ENCODE data around the gene ELOB. TPM values are rescaled to one million over a fixed set of nuclear protein-coding genes. Genes with fewer than 3 reads are reported as not detected.

ELOB gene
- total RNA-seq, 1 donor from 2014 or later = 178 TPM

GRCh38 chr16:2795395-2796143 lies 18.5 kb upstream of the ELOB start:
- Histone ChIP-seq H3K4me3 (ENCODE audit: low read length in 3 of 3) (no peak overlapping the region), H3K27ac (ENCODE audit: low read depth, low read length) (no peak overlapping the region), H3K36me3 (ENCODE audit: control insufficient read depth in 3 of 3, insufficient read depth in 3 of 3, low read length in 3 of 3) (no peaks in the 10 kb centered on the region), H3K9ac (ENCODE audit: low read depth in 1 of 3, low read length in 3 of 3) (no peak overlapping the region), H3K9me3 (ENCODE audit: control insufficient read depth in 3 of 3, low read length in 3 of 3) (no peaks in the 10 kb centered on the region), H3K4me1 (ENCODE audit: control insufficient read depth in 3 of 3, insufficient read depth in 3 of 3, low read length in 3 of 3) (no peaks in the 10 kb centered on the region), H3K27me3 (ENCODE audit: control insufficient read depth in 3 of 3, insufficient read depth in 3 of 3, low read length in 3 of 3) (peaks cover 9 to 38% (median 23%) of the 10 kb centered on the region in 3 donors)

- no peaks in the 10 kb centered on the region for H3K4me1 ChIP-seq (ENCODE audit: control insufficient read depth in 3 of 3, insufficient read depth in 3 of 3, low read length in 3 of 3)
- no peaks in the 10 kb centered on the region for H3K36me3 ChIP-seq (ENCODE audit: control insufficient read depth in 3 of 3, insufficient read depth in 3 of 3, low read length in 3 of 3)
- peaks cover 26 to 44% (median 28%) of the 10 kb centered on the region in 3 donors for H3K27me3 ChIP-seq (ENCODE audit: control insufficient read depth in 3 of 3, insufficient read depth in 3 of 3, low read length in 3 of 3)
These were observed 15.9 kb upstream of the ELOB start for GRCh38 chr16:2792940-2793339.

GRCh38 chr16:2791174-2791573 lies 14.1 kb upstream of the ELOB start:
- Histone ChIP-seq H3K4me3 (ENCODE audit: low read length in 3 of 3) (no peak overlapping the region), H3K9ac (ENCODE audit: low read depth in 1 of 3, low read length in 3 of 3) (no peak overlapping the region), H3K9me3 (ENCODE audit: control insufficient read depth in 3 of 3, low read length in 3 of 3) (no peaks in the 10 kb centered on the region), H3K27ac (ENCODE audit: low read depth, low read length) (no peak overlapping the region), H3K27me3 (ENCODE audit: control insufficient read depth in 3 of 3, insufficient read depth in 3 of 3, low read length in 3 of 3) (peaks cover 37 to 56% (median 42%) of the 10 kb centered on the region in 3 donors), H3K4me1 (ENCODE audit: control insufficient read depth in 3 of 3, insufficient read depth in 3 of 3, low read length in 3 of 3) (no peaks in the 10 kb centered on the region), H3K36me3 (ENCODE audit: control insufficient read depth in 3 of 3, insufficient read depth in 3 of 3, low read length in 3 of 3) (no peaks in the 10 kb centered on the region)

More at GRCh38 chr16:2792940-2793339, 15.9 kb upstream of the ELOB start:
- no peak overlapping the region for H3K4me3 ChIP-seq (ENCODE audit: low read length in 3 of 3)
- no peaks in the 10 kb centered on the region for H3K9me3 ChIP-seq (ENCODE audit: control insufficient read depth in 3 of 3, low read length in 3 of 3)
- no peak overlapping the region for H3K9ac ChIP-seq (ENCODE audit: low read depth in 1 of 3, low read length in 3 of 3)
- no peak overlapping the region for H3K27ac ChIP-seq (ENCODE audit: low read depth, low read length)

- Histone ChIP-seq H3K27me3 (ENCODE audit: control insufficient read depth in 3 of 3, insufficient read depth in 3 of 3, low read length in 3 of 3) (peaks cover 43 to 59% (median 47%) of the 10 kb centered on the region in 3 donors), H3K27ac (ENCODE audit: low read depth, low read length) (no peak overlapping the region), H3K4me1 (ENCODE audit: control insufficient read depth in 3 of 3, insufficient read depth in 3 of 3, low read length in 3 of 3) (peaks cover 0 to 2% (median 1%) of the 10 kb centered on the region in 3 donors), H3K4me3 (ENCODE audit: low read length in 3 of 3) (no peak overlapping the region), H3K36me3 (ENCODE audit: control insufficient read depth in 3 of 3, insufficient read depth in 3 of 3, low read length in 3 of 3) (no peaks in the 10 kb centered on the region), H3K9ac (ENCODE audit: low read depth in 1 of 3, low read length in 3 of 3) (no peak overlapping the region), H3K9me3 (ENCODE audit: control insufficient read depth in 3 of 3, low read length in 3 of 3) (no peaks in the 10 kb centered on the region)
These were observed 13.6 kb upstream of the ELOB start for GRCh38 chr16:2790631-2791030.

- H3K4me3 ChIP-seq (ENCODE audit: low read length in 3 of 3) = no peak overlapping the region
- H3K27me3 ChIP-seq (ENCODE audit: control insufficient read depth in 3 of 3, insufficient read depth in 3 of 3, low read length in 3 of 3) = peaks cover 55 to 64% (median 59%) of the 10 kb centered on the region in 3 donors
- H3K4me1 ChIP-seq (ENCODE audit: control insufficient read depth in 3 of 3, insufficient read depth in 3 of 3, low read length in 3 of 3) = peaks cover 3 to 10% (median 6%) of the 10 kb centered on the region in 3 donors
- H3K9me3 ChIP-seq (ENCODE audit: control insufficient read depth in 3 of 3, low read length in 3 of 3) = no peaks in the 10 kb centered on the region
- no peak overlapping the region for H3K27ac ChIP-seq (ENCODE audit: low read depth, low read length)
- no peak overlapping the region for H3K9ac ChIP-seq (ENCODE audit: low read depth in 1 of 3, low read length in 3 of 3)
- H3K36me3 ChIP-seq (ENCODE audit: control insufficient read depth in 3 of 3, insufficient read depth in 3 of 3, low read length in 3 of 3) = no peaks in the 10 kb centered on the region
These were observed 10.9 kb upstream of the ELOB start for GRCh38 chr16:2787961-2788360.

- H3K4me1 ChIP-seq (ENCODE audit: control insufficient read depth in 3 of 3, insufficient read depth in 3 of 3, low read length in 3 of 3) = peaks cover 3 to 10% (median 6%) of the 10 kb centered on the region in 3 donors
- H3K4me3 ChIP-seq (ENCODE audit: low read length in 3 of 3) = no peak within 1 kb of the TSS
These were observed 10.3 kb upstream of the ELOB start, which contains the start of gene PRSS33 for GRCh38 chr16:2787406-2787805. PRSS33 (minus strand) TSS chr16:2787560; CDS start chr16:2786547, 1,013 bp downstream.

GRCh38 chr16:2786826-2787151 lies 9.7 kb upstream of the ELOB start:
- Histone ChIP-seq H3K9me3 (ENCODE audit: control insufficient read depth in 3 of 3, low read length in 3 of 3) (no peaks in the 10 kb centered on the region), H3K27ac (ENCODE audit: low read depth, low read length) (no peak overlapping the region), H3K36me3 (ENCODE audit: control insufficient read depth in 3 of 3, insufficient read depth in 3 of 3, low read length in 3 of 3) (no peaks in the 10 kb centered on the region), H3K4me1 (ENCODE audit: control insufficient read depth in 3 of 3, insufficient read depth in 3 of 3, low read length in 3 of 3) (peaks cover 3 to 10% (median 6%) of the 10 kb centered on the region in 3 donors), H3K4me3 (ENCODE audit: low read length in 3 of 3) (no peak overlapping the region), H3K27me3 (ENCODE audit: control insufficient read depth in 3 of 3, insufficient read depth in 3 of 3, low read length in 3 of 3) (peaks cover 55 to 61% (median 59%) of the 10 kb centered on the region in 3 donors), H3K9ac (ENCODE audit: low read depth in 1 of 3, low read length in 3 of 3) (no peak overlapping the region)

More at GRCh38 chr16:2787406-2787805, 10.3 kb upstream of the ELOB start, which contains the start of gene PRSS33:
- Histone ChIP-seq H3K36me3 (ENCODE audit: control insufficient read depth in 3 of 3, insufficient read depth in 3 of 3, low read length in 3 of 3) (no peaks in the 10 kb centered on the region), H3K9ac (ENCODE audit: low read depth in 1 of 3, low read length in 3 of 3) (no peak within 1 kb of the TSS), H3K27ac (ENCODE audit: low read depth, low read length) (no peak within 1 kb of the TSS), H3K27me3 (ENCODE audit: control insufficient read depth in 3 of 3, insufficient read depth in 3 of 3, low read length in 3 of 3) (peaks cover 55 to 64% (median 59%) of the 10 kb centered on the region in 3 donors), H3K9me3 (ENCODE audit: control insufficient read depth in 3 of 3, low read length in 3 of 3) (no peaks in the 10 kb centered on the region)

- H3K36me3 ChIP-seq (ENCODE audit: control insufficient read depth in 3 of 3, insufficient read depth in 3 of 3, low read length in 3 of 3) = no peaks in the 10 kb centered on the region
- H3K9me3 ChIP-seq (ENCODE audit: control insufficient read depth in 3 of 3, low read length in 3 of 3) = no peaks in the 10 kb centered on the region
- no peak overlapping the region for H3K27ac ChIP-seq (ENCODE audit: low read depth, low read length)
- peaks cover 3 to 10% (median 6%) of the 10 kb centered on the region in 3 donors for H3K4me1 ChIP-seq (ENCODE audit: control insufficient read depth in 3 of 3, insufficient read depth in 3 of 3, low read length in 3 of 3)
- no peak overlapping the region for H3K9ac ChIP-seq (ENCODE audit: low read depth in 1 of 3, low read length in 3 of 3)
- H3K4me3 ChIP-seq (ENCODE audit: low read length in 3 of 3) = no peak overlapping the region
- H3K27me3 ChIP-seq (ENCODE audit: control insufficient read depth in 3 of 3, insufficient read depth in 3 of 3, low read length in 3 of 3) = peaks cover 52 to 58% (median 56%) of the 10 kb centered on the region in 3 donors
These were observed 9.2 kb upstream of the ELOB start for GRCh38 chr16:2786061-2786825.

- no peaks in the 10 kb centered on the region for H3K9me3 ChIP-seq (ENCODE audit: control insufficient read depth in 3 of 3, low read length in 3 of 3)
- H3K27me3 ChIP-seq (ENCODE audit: control insufficient read depth in 3 of 3, insufficient read depth in 3 of 3, low read length in 3 of 3) = peaks cover 43 to 49% (median 47%) of the 10 kb centered on the region in 3 donors
- H3K4me1 ChIP-seq (ENCODE audit: control insufficient read depth in 3 of 3, insufficient read depth in 3 of 3, low read length in 3 of 3) = peaks cover 3 to 10% (median 6%) of the 10 kb centered on the region in 3 donors
- H3K4me3 ChIP-seq (ENCODE audit: low read length in 3 of 3) = peak overlapping the region in 2 of 3 donors; percentile 29 to 36
- H3K27ac ChIP-seq (ENCODE audit: low read depth, low read length) = no peak overlapping the region
- H3K9ac ChIP-seq (ENCODE audit: low read depth in 1 of 3, low read length in 3 of 3) = peak overlapping the region in 1 of 3 donors; percentile 60
- H3K36me3 ChIP-seq (ENCODE audit: control insufficient read depth in 3 of 3, insufficient read depth in 3 of 3, low read length in 3 of 3) = no peaks in the 10 kb centered on the region
These were observed 8.3 kb upstream of the ELOB start for GRCh38 chr16:2785101-2785991.

Data from skeletal muscle tissue (tissue), 4 donors.